Measurements from ENCODE around the gene MBNL3. TPM values are rescaled to one million over a fixed set of nuclear protein-coding genes. Genes with fewer than 3 reads are reported as not detected.

MBNL3 gene
- total RNA-seq, 1 experiment from 2014 or later, result 0.39 TPM

GRCh38 chrX:132401935-132402334, 86.9 kb downstream of the MBNL3 start:
- intact Hi-C loops (cut with micrococcal nuclease; ENCODE audit: unreplicated experiment) (no loop called here), in situ Hi-C loops (cut with HindIII; ENCODE audit: low pct_unique_long_range_greater_than_20kb, low sequenced_read_pairs) (no loop called here)
- no TSS peak for BruUV-seq (replicated peaks)
- TF ChIP-seq CTCF (IDR thresholded peaks at IDR 0.05) (no peak), SIN3A (IDR thresholded peaks at IDR 0.05; ENCODE audit: borderline replicate concordance, insufficient read depth, low read depth, low read length) (no peak), TCF7L2 (IDR thresholded peaks at IDR 0.05; ENCODE audit: low read depth, low read length) (no peak), REST (IDR thresholded peaks at IDR 0.05; ENCODE audit: insufficient read depth in 1 of 2, low read depth in 2 of 2, low read length in 1 of 2) (no peak), POLR2AphosphoS5 (IDR thresholded peaks at IDR 0.05; ENCODE audit: low read depth, low read length) (no peak)
- ChIA-PET CTCF (no interaction called here), POLR2A (no interaction called here)
- no peaks in the 10 kb centered on the region for H3K27me3 ChIP-seq (ENCODE audit: control insufficient read depth, insufficient read depth, low read length)
- ATAC-seq (no peak), DNase-seq (ENCODE audit: low read depth, low spot score) (no peak)
- no peak overlapping the region for H3K27ac ChIP-seq (ENCODE audit: low read length)
- no peaks in the 10 kb centered on the region for H3K9me3 ChIP-seq (ENCODE audit: control insufficient read depth, insufficient read depth, low read depth, low read length)
- no peak overlapping the region for H3K4me3 ChIP-seq (ENCODE audit: low read depth in 2 of 2, low read length in 2 of 2)
- no peaks in the 10 kb centered on the region for H3K4me1 ChIP-seq (ENCODE audit: control insufficient read depth, insufficient read depth, low read length)
- no peaks in the 10 kb centered on the region for H3K36me3 ChIP-seq (ENCODE audit: control insufficient read depth, insufficient read depth, low read length)

GRCh38 chrX:132400706-132401105, 88.1 kb downstream of the MBNL3 start:
- CTCF ChIA-PET, result no interaction called here
- Histone ChIP-seq H3K27me3 (ENCODE audit: control insufficient read depth, insufficient read depth, low read length) (no peaks in the 10 kb centered on the region), H3K4me1 (ENCODE audit: control insufficient read depth, insufficient read depth, low read length) (no peaks in the 10 kb centered on the region), H3K9me3 (ENCODE audit: control insufficient read depth, insufficient read depth, low read depth, low read length) (no peaks in the 10 kb centered on the region), H3K4me3 (ENCODE audit: low read depth in 2 of 2, low read length in 2 of 2) (no peak overlapping the region), H3K36me3 (ENCODE audit: control insufficient read depth, insufficient read depth, low read length) (no peaks in the 10 kb centered on the region), H3K27ac (ENCODE audit: low read length) (no peak overlapping the region)
- BruUV-seq (replicated peaks), result no TSS peak
- intact Hi-C loops (cut with micrococcal nuclease; ENCODE audit: unreplicated experiment), result no loop called here
- DNase-seq (ENCODE audit: low read depth, low spot score) (no peak), ATAC-seq (no peak)
- TF ChIP-seq TCF7L2 (IDR thresholded peaks at IDR 0.05; ENCODE audit: low read depth, low read length), result no peak
- TF ChIP-seq POLR2AphosphoS5 (IDR thresholded peaks at IDR 0.05; ENCODE audit: low read depth, low read length), result no peak
- TF ChIP-seq CTCF (IDR thresholded peaks at IDR 0.05), result no peak
- TF ChIP-seq REST (IDR thresholded peaks at IDR 0.05; ENCODE audit: insufficient read depth in 1 of 2, low read depth in 2 of 2, low read length in 1 of 2), result no peak
- TF ChIP-seq SIN3A (IDR thresholded peaks at IDR 0.05; ENCODE audit: borderline replicate concordance, insufficient read depth, low read depth, low read length), result no peak
- POLR2A ChIA-PET, result no interaction called here
- in situ Hi-C loops (cut with HindIII; ENCODE audit: low pct_unique_long_range_greater_than_20kb, low sequenced_read_pairs), result no loop called here
